ENCODE measurements around the gene TTC39B.

- no peak for TF ChIP-seq CTCF (IDR thresholded peaks at IDR 0.05; ENCODE audit: low read length)
- no peak for TF ChIP-seq EZH2 (IDR thresholded peaks at IDR 0.05; ENCODE audit: borderline replicate concordance, low read length)
Measured at GRCh38 chr9:15268317-15268716, 38.7 kb downstream of the TTC39B start.

Measured in OCI-LY1 (cell line).